Activated T-cell treated with anti-CD3 and anti-CD28 coated beads, Interleukin-2, amount 50 U/mL, for 4 hours (primary cell): Measurements from ENCODE around the gene ZNF205. TPM values are rescaled to one million over a fixed set of nuclear protein-coding genes. Genes with fewer than 3 reads are reported as not detected.

Source experiments
- ATAC-seq, 2 donors: fragments of 200-7000 bp; cut with Tn5 transposase; one replicate each; pipeline ENCODE4 v1.10.0; 2021
- DNase-seq: peaks from one replicate; pipeline ENCODE4 v3.0.0-alpha.2; 2020
- H3K27me3 Mint-ChIP-seq: one replicate; pipeline ENCODE4 v1.8.0; 2021; ENCODE audit warnings: low read depth, mixed read lengths
- H3K36me3 Mint-ChIP-seq: one replicate; pipeline ENCODE4 v1.8.0; 2022; ENCODE audit warnings: mixed read lengths; ENCODE audit not compliant: insufficient read depth
- H3K4me1 Mint-ChIP-seq: one replicate; pipeline ENCODE4 v1.8.0; 2021; ENCODE audit warnings: low read depth, mixed read lengths
- H3K4me3 Mint-ChIP-seq: one replicate; pipeline ENCODE4 v1.8.0; 2021; ENCODE audit warnings: mild to moderate bottlenecking, moderate library complexity, mixed read lengths
- H3K9me3 Mint-ChIP-seq: one replicate; pipeline ENCODE4 v1.8.0; 2021; ENCODE audit warnings: mixed read lengths
- total RNA-seq, 3 donors: library from RNA; stranded (reverse); gene quantifications; one replicate each; pipeline ENCODE4 v1.2.1, GENCODE V29; 2021

ZNF205 gene
- total RNA-seq, 3 donors from 2014 or later, result 0.18 to 0.57 TPM; not detected in 1

GRCh38 chr16:3141781-3142311, 29.5 kb downstream of the ZNF205 start:
- Mint-ChIP-seq H3K27me3 (no peaks in the 10 kb centered on the region), H3K9me3 (no peaks in the 10 kb centered on the region), H3K4me1 (no peaks in the 10 kb centered on the region), H3K36me3 (peaks cover 16% of the 10 kb centered on the region), H3K4me3 (no peak overlapping the region)
- no peak for DNase-seq
- ATAC-seq, result no peak

- Mint-ChIP-seq H3K4me1 (no peaks in the 10 kb centered on the region), H3K27me3 (no peaks in the 10 kb centered on the region), H3K4me3 (no peak overlapping the region), H3K9me3 (no peaks in the 10 kb centered on the region), H3K36me3 (peaks cover 16% of the 10 kb centered on the region)
- DNase-seq (no peak), ATAC-seq (no peak)
Observed at GRCh38 chr16:3142327-3142726, 29.9 kb downstream of the ZNF205 start.

- H3K9me3 Mint-ChIP-seq, result no peaks in the 10 kb centered on the region
- H3K27me3 Mint-ChIP-seq, result no peaks in the 10 kb centered on the region
- no peak for ATAC-seq
- H3K4me3 Mint-ChIP-seq, result no peak overlapping the region
- no peak for DNase-seq
- peaks cover 13% of the 10 kb centered on the region for H3K36me3 Mint-ChIP-seq
- no peaks in the 10 kb centered on the region for H3K4me1 Mint-ChIP-seq
Observed at GRCh38 chr16:3142770-3143169, 30.4 kb downstream of the ZNF205 start.

- ATAC-seq (no peak), DNase-seq (no peak)
- no peak overlapping the region for H3K4me3 Mint-ChIP-seq
- H3K9me3 Mint-ChIP-seq, result no peaks in the 10 kb centered on the region
- no peaks in the 10 kb centered on the region for H3K27me3 Mint-ChIP-seq
- H3K4me1 Mint-ChIP-seq, result no peaks in the 10 kb centered on the region
- peaks cover 12% of the 10 kb centered on the region for H3K36me3 Mint-ChIP-seq
Observed at GRCh38 chr16:3143189-3143588, 30.8 kb downstream of the ZNF205 start.

- H3K4me1 Mint-ChIP-seq, result no peaks in the 10 kb centered on the region
- DNase-seq (no peak), ATAC-seq (no peak)
- H3K36me3 Mint-ChIP-seq, result peaks cover 11% of the 10 kb centered on the region
- no peaks in the 10 kb centered on the region for H3K27me3 Mint-ChIP-seq
- no peak overlapping the region for H3K4me3 Mint-ChIP-seq
- H3K9me3 Mint-ChIP-seq, result no peaks in the 10 kb centered on the region
Observed at GRCh38 chr16:3143598-3144320, 31.4 kb downstream of the ZNF205 start.

GRCh38 chr16:3144321-3144983, 32.1 kb downstream of the ZNF205 start:
- ATAC-seq (no peak), DNase-seq (no peak)
- Mint-ChIP-seq H3K36me3 (peaks cover 8% of the 10 kb centered on the region), H3K9me3 (no peaks in the 10 kb centered on the region), H3K4me3 (no peak overlapping the region), H3K4me1 (peaks cover 2% of the 10 kb centered on the region), H3K27me3 (no peaks in the 10 kb centered on the region)

GRCh38 chr16:3145151-3145550, 32.8 kb downstream of the ZNF205 start:
- DNase-seq (no peak), ATAC-seq (no peak)
- Mint-ChIP-seq H3K27me3 (no peaks in the 10 kb centered on the region), H3K9me3 (no peaks in the 10 kb centered on the region), H3K4me3 (no peak overlapping the region), H3K4me1 (peaks cover 5% of the 10 kb centered on the region), H3K36me3 (peaks cover 8% of the 10 kb centered on the region)

- no peaks in the 10 kb centered on the region for H3K27me3 Mint-ChIP-seq
- H3K4me3 Mint-ChIP-seq, result no peak overlapping the region
- no peaks in the 10 kb centered on the region for H3K9me3 Mint-ChIP-seq
- H3K36me3 Mint-ChIP-seq, result peaks cover 8% of the 10 kb centered on the region
- DNase-seq (no peak), ATAC-seq (no peak)
- peaks cover 7% of the 10 kb centered on the region for H3K4me1 Mint-ChIP-seq
Observed at GRCh38 chr16:3145660-3146059, 33.3 kb downstream of the ZNF205 start.

- Mint-ChIP-seq H3K36me3 (peaks cover 4% of the 10 kb centered on the region), H3K4me3 (no peak overlapping the region), H3K9me3 (no peaks in the 10 kb centered on the region), H3K4me1 (peaks cover 15% of the 10 kb centered on the region), H3K27me3 (no peaks in the 10 kb centered on the region)
- ATAC-seq (no peak), DNase-seq (no peak)
Observed at GRCh38 chr16:3147046-3147756, 34.8 kb downstream of the ZNF205 start.

- Mint-ChIP-seq H3K4me1 (peaks cover 21% of the 10 kb centered on the region), H3K9me3 (peaks cover 5% of the 10 kb centered on the region), H3K27me3 (peaks cover 5% of the 10 kb centered on the region), H3K4me3 (no peak overlapping the region), H3K36me3 (no peaks in the 10 kb centered on the region)
- ATAC-seq (no peak), DNase-seq (no peak)
Observed at GRCh38 chr16:3147757-3148104, 35.3 kb downstream of the ZNF205 start.

GRCh38 chr16:3148256-3149192, 36.1 kb downstream of the ZNF205 start:
- peaks cover 5% of the 10 kb centered on the region for H3K27me3 Mint-ChIP-seq
- ATAC-seq, result no peak
- H3K9me3 Mint-ChIP-seq, result peaks cover 7% of the 10 kb centered on the region
- H3K4me1 Mint-ChIP-seq, result peaks cover 22% of the 10 kb centered on the region
- H3K4me3 Mint-ChIP-seq, result peak overlapping the region; percentile 59
- DNase-seq, result no peak
- no peaks in the 10 kb centered on the region for H3K36me3 Mint-ChIP-seq

GRCh38 chr16:3149193-3149530, 36.8 kb downstream of the ZNF205 start:
- peak overlapping the region; percentile 59 for H3K4me3 Mint-ChIP-seq
- ATAC-seq (no peak), DNase-seq (no peak)
- H3K27me3 Mint-ChIP-seq, result peaks cover 5% of the 10 kb centered on the region
- peaks cover 7% of the 10 kb centered on the region for H3K9me3 Mint-ChIP-seq
- no peaks in the 10 kb centered on the region for H3K36me3 Mint-ChIP-seq
- H3K4me1 Mint-ChIP-seq, result peaks cover 22% of the 10 kb centered on the region

- peaks cover 22% of the 10 kb centered on the region for H3K4me1 Mint-ChIP-seq
- peak; percentile 7 to 20 for ATAC-seq
- peak; percentile 36 for DNase-seq
- peaks cover 5% of the 10 kb centered on the region for H3K27me3 Mint-ChIP-seq
- H3K4me3 Mint-ChIP-seq, result peak overlapping the region; percentile 83
- peaks cover 7% of the 10 kb centered on the region for H3K9me3 Mint-ChIP-seq
- no peaks in the 10 kb centered on the region for H3K36me3 Mint-ChIP-seq
Observed at GRCh38 chr16:3149630-3150345, 37.4 kb downstream of the ZNF205 start.
